Activated T-cell treated with anti-CD3 and anti-CD28 coated beads, Interleukin-2, amount 50 U/mL, for 24 hours (primary cell): ENCODE data around the gene MAST4.

ENCODE experiments used
- DNase-seq: peaks from one replicate; pipeline ENCODE4 v3.0.0-alpha.2; 2020
- H3K27ac Mint-ChIP-seq: 2 replicates; pipeline ENCODE4 v1.8.0; 2020; ENCODE audit warnings: mild to moderate bottlenecking, mixed read lengths
- H3K27me3 Mint-ChIP-seq: 2 replicates; pipeline ENCODE4 v1.8.0; 2020; ENCODE audit warnings: mixed read lengths
- H3K36me3 Mint-ChIP-seq: 2 replicates; pipeline ENCODE4 v1.8.0; 2020; ENCODE audit warnings: low read depth, mixed read lengths
- H3K4me1 Mint-ChIP-seq: 2 replicates; pipeline ENCODE4 v1.8.0; 2020; ENCODE audit warnings: low read depth, mixed read lengths
- H3K4me3 Mint-ChIP-seq: 2 replicates; pipeline ENCODE4 v1.8.0; 2020; ENCODE audit warnings: mild to moderate bottlenecking, moderate library complexity, mixed read lengths
- H3K9me3 Mint-ChIP-seq: 2 replicates; pipeline ENCODE4 v1.8.0; 2020; ENCODE audit warnings: mixed read lengths

The MAST4 gene

GRCh38 chr5:66848749-66849641, 252.8 kb downstream of the MAST4 start:
- Mint-ChIP-seq H3K27me3 (peaks cover 41% of the 10 kb centered on the region), H3K4me3 (no peak overlapping the region), H3K36me3 (no peaks in the 10 kb centered on the region), H3K27ac (no peak overlapping the region), H3K4me1 (peaks cover 17% of the 10 kb centered on the region), H3K9me3 (no peaks in the 10 kb centered on the region)
- no peak for DNase-seq

- DNase-seq = no peak
- Mint-ChIP-seq H3K4me1 (peaks cover 14% of the 10 kb centered on the region), H3K27ac (no peak overlapping the region), H3K9me3 (no peaks in the 10 kb centered on the region), H3K4me3 (no peak overlapping the region), H3K36me3 (no peaks in the 10 kb centered on the region), H3K27me3 (peaks cover 42% of the 10 kb centered on the region)
Measured at GRCh38 chr5:66849803-66850202, 253.6 kb downstream of the MAST4 start.

GRCh38 chr5:66850354-66851075, 254.3 kb downstream of the MAST4 start:
- H3K4me1 Mint-ChIP-seq = peaks cover 14% of the 10 kb centered on the region
- H3K27ac Mint-ChIP-seq = peak overlapping the region; percentile 27
- H3K36me3 Mint-ChIP-seq = no peaks in the 10 kb centered on the region
- H3K4me3 Mint-ChIP-seq = no peak overlapping the region
- no peak for DNase-seq
- no peaks in the 10 kb centered on the region for H3K9me3 Mint-ChIP-seq
- peaks cover 42% of the 10 kb centered on the region for H3K27me3 Mint-ChIP-seq

GRCh38 chr5:66851306-66851705, 255.1 kb downstream of the MAST4 start:
- H3K4me1 Mint-ChIP-seq = peaks cover 14% of the 10 kb centered on the region
- H3K9me3 Mint-ChIP-seq = no peaks in the 10 kb centered on the region
- no peak overlapping the region for H3K27ac Mint-ChIP-seq
- no peak for DNase-seq
- no peak overlapping the region for H3K4me3 Mint-ChIP-seq
- H3K36me3 Mint-ChIP-seq = no peaks in the 10 kb centered on the region
- peaks cover 42% of the 10 kb centered on the region for H3K27me3 Mint-ChIP-seq

- Mint-ChIP-seq H3K36me3 (no peaks in the 10 kb centered on the region), H3K27ac (no peak overlapping the region), H3K4me1 (peaks cover 14% of the 10 kb centered on the region), H3K4me3 (no peak overlapping the region), H3K27me3 (peaks cover 28% of the 10 kb centered on the region), H3K9me3 (no peaks in the 10 kb centered on the region)
- DNase-seq = no peak
Measured at GRCh38 chr5:66854416-66854815, 258.2 kb downstream of the MAST4 start.

GRCh38 chr5:66856041-66856805, 260.0 kb downstream of the MAST4 start:
- Mint-ChIP-seq H3K36me3 (no peaks in the 10 kb centered on the region), H3K9me3 (no peaks in the 10 kb centered on the region), H3K4me3 (no peak overlapping the region), H3K4me1 (no peaks in the 10 kb centered on the region), H3K27ac (no peak overlapping the region), H3K27me3 (peaks cover 25% of the 10 kb centered on the region)
- no peak for DNase-seq

- no peak for DNase-seq
- H3K9me3 Mint-ChIP-seq = no peaks in the 10 kb centered on the region
- no peak overlapping the region for H3K27ac Mint-ChIP-seq
- H3K4me1 Mint-ChIP-seq = no peaks in the 10 kb centered on the region
- peaks cover 31% of the 10 kb centered on the region for H3K27me3 Mint-ChIP-seq
- no peak overlapping the region for H3K4me3 Mint-ChIP-seq
- no peaks in the 10 kb centered on the region for H3K36me3 Mint-ChIP-seq
Measured at GRCh38 chr5:66859526-66859925, 263.3 kb downstream of the MAST4 start.

GRCh38 chr5:66860199-66860975, 264.2 kb downstream of the MAST4 start:
- Mint-ChIP-seq H3K27ac (no peak overlapping the region), H3K4me1 (no peaks in the 10 kb centered on the region), H3K9me3 (no peaks in the 10 kb centered on the region), H3K4me3 (no peak overlapping the region), H3K27me3 (peaks cover 36% of the 10 kb centered on the region), H3K36me3 (no peaks in the 10 kb centered on the region)
- DNase-seq = no peak

GRCh38 chr5:66861402-66861801, 265.2 kb downstream of the MAST4 start:
- H3K4me3 Mint-ChIP-seq = no peak overlapping the region
- no peaks in the 10 kb centered on the region for H3K9me3 Mint-ChIP-seq
- H3K4me1 Mint-ChIP-seq = no peaks in the 10 kb centered on the region
- DNase-seq = no peak
- peaks cover 36% of the 10 kb centered on the region for H3K27me3 Mint-ChIP-seq
- H3K27ac Mint-ChIP-seq = no peak overlapping the region
- H3K36me3 Mint-ChIP-seq = no peaks in the 10 kb centered on the region

GRCh38 chr5:66862020-66862419, 265.8 kb downstream of the MAST4 start:
- Mint-ChIP-seq H3K27ac (no peak overlapping the region), H3K36me3 (no peaks in the 10 kb centered on the region), H3K27me3 (peaks cover 36% of the 10 kb centered on the region), H3K4me1 (no peaks in the 10 kb centered on the region), H3K4me3 (no peak overlapping the region), H3K9me3 (no peaks in the 10 kb centered on the region)
- DNase-seq = no peak

GRCh38 chr5:66863243-66864170, 267.3 kb downstream of the MAST4 start:
- Mint-ChIP-seq H3K4me1 (no peaks in the 10 kb centered on the region), H3K9me3 (no peaks in the 10 kb centered on the region), H3K36me3 (no peaks in the 10 kb centered on the region), H3K27me3 (peaks cover 33% of the 10 kb centered on the region), H3K27ac (no peak overlapping the region), H3K4me3 (no peak overlapping the region)
- no peak for DNase-seq

- H3K36me3 Mint-ChIP-seq = no peaks in the 10 kb centered on the region
- no peak overlapping the region for H3K27ac Mint-ChIP-seq
- peaks cover 33% of the 10 kb centered on the region for H3K27me3 Mint-ChIP-seq
- no peak overlapping the region for H3K4me3 Mint-ChIP-seq
- H3K4me1 Mint-ChIP-seq = no peaks in the 10 kb centered on the region
- no peaks in the 10 kb centered on the region for H3K9me3 Mint-ChIP-seq
- DNase-seq = no peak
Measured at GRCh38 chr5:66864240-66864884, 268.2 kb downstream of the MAST4 start.
